NCI-H345 treated with DMSO at 0.1 percent for 48 hours (cell line): ENCODE data around the gene ICAM5.
"Not testable (repeated sequence)": the region's sequence is repeated elsewhere in the genome, so short reads cannot be mapped to it uniquely, and the experiment has no call there.

ENCODE experiments used
- DNase-seq: peaks from one replicate; lab custom pipeline; 2025; ENCODE audit not compliant: unreplicated experiment; lab: John Stamatoyannopoulos, UW

Gene ICAM5

DNA sequence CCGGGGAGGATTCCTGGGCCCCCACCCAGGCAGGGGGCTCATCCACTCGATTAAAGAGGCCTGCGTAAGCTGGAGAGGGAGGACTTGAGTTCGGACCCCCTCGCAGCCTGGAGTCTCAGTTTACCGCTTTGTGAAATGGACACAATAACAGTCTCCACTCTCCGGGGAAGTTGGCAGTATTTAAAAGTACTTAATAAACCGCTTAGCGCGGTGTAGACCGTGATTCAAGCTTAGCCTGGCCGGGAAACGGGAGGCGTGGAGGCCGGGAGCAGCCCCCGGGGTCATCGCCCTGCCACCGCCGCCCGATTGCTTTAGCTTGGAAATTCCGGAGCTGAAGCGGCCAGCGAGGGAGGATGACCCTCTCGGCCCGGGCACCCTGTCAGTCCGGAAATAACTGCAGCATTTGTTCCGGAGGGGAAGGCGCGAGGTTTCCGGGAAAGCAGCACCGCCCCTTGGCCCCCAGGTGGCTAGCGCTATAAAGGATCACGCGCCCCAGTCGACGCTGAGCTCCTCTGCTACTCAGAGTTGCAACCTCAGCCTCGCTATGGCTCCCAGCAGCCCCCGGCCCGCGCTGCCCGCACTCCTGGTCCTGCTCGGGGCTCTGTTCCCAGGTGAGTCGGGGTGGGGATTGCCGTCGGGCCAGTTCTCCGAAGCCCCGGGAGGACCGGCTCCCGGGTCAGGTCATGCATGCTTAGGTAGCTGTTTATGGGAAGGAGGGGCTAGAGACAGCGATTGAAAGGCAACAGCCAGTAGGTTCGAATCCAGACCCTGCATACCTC lies 18.9 kb upstream of the ICAM5 start, which contains the start of gene ICAM1:
Gene ICAM1 (plus strand): TSS at position 505 of the 779 bp plus-strand sequence. CDS start 40 bp downstream, at position 545.
- DNase-seq = no peak

DNA sequence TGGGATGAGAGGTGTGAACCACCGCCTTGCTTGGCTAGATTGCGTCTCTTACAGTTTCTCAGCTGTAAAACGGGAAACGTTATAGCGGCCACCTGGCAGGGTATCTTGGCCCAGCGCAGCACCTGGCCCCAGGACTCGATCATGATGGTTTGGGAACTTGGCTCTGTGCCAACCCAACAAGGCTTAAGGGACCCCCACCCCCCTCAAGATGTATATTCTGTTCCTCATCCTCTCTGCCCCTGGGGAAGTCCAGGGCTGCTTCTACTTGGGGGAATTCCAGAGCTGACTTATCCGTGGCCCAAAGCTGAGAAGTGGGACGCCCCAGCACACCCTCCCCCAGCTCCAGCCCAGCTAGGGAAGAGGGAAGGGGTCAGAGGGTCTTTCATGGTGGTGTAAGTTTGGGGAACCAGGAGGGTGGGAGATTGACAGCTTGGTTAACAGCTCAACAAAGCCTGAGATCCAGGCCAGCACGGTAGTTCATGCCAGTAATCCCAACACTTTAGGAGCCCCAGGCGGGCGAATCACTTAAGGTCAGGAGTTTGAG lies 18.1 kb upstream of the ICAM5 start:
- no peak for DNase-seq

DNA sequence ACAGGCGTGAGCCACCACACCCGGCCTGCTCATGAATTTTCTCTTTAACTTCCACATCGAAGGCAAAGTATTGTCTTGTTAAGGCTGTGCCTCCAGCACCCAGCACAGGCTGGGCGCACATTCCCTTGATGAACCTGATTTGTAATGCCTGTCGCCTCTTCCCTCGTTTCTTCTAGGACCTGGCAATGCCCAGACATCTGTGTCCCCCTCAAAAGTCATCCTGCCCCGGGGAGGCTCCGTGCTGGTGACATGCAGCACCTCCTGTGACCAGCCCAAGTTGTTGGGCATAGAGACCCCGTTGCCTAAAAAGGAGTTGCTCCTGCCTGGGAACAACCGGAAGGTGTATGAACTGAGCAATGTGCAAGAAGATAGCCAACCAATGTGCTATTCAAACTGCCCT lies 15.2 kb upstream of the ICAM5 start:
- no peak for DNase-seq

DNA sequence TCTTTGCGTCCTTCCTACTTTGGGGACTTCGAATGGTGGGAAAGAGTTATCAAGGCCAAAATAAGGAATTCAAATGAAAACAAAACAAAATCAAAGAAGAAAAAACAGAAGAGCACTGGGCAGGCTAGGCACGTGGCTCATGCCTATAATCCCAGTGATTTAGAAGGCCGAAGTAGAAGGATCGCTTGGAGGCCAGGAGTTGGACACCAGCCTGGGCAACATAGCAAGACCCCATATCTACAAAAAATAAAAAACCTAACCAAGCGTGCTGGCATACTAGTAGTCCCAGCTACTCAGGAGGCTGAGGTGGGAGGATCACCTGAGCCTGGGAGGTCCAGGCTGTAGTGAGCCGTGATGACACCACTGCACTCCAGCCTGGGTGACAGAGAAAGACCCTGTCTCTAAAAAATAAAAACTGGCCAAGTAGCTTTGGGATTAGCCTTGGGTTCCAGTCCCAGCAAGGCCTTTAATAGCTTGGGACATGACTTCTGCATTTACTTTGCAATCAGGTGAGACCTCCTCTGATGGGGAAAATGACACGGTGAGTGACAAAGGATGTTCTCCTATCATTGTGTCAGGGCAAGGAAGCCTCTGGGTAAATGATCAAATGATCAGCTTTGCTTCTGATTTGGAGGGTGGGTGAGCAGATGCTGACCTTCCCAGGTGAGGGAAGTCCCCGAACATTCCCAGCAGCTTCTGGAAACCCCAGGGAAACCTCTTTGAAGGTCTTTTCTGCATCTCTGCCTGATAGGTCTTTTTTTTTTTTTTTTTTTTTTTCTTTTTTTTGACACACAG lies 11.8 kb upstream of the ICAM5 start:
- DNase-seq = no peak

DNA sequence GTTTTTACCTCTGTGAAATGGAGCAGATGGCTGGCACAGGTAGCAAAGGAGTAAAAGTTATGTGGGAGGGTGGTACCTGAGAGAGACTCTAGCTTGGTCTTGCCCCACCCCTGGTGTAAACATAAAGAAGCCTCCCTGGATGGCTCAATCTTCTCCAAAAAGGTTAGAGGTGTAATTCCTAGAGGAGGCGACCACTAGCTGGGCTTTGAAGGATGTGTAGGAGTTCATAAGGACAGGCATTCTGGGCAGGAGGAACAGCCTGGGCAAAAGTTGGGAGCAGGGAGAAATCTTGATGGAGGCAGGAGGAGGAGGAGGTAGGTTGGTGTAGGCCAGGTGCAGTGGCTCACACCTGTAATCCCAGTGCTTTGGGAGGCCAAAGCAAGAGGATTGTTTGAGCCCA lies 10.8 kb upstream of the ICAM5 start:
- no peak for DNase-seq

DNA sequence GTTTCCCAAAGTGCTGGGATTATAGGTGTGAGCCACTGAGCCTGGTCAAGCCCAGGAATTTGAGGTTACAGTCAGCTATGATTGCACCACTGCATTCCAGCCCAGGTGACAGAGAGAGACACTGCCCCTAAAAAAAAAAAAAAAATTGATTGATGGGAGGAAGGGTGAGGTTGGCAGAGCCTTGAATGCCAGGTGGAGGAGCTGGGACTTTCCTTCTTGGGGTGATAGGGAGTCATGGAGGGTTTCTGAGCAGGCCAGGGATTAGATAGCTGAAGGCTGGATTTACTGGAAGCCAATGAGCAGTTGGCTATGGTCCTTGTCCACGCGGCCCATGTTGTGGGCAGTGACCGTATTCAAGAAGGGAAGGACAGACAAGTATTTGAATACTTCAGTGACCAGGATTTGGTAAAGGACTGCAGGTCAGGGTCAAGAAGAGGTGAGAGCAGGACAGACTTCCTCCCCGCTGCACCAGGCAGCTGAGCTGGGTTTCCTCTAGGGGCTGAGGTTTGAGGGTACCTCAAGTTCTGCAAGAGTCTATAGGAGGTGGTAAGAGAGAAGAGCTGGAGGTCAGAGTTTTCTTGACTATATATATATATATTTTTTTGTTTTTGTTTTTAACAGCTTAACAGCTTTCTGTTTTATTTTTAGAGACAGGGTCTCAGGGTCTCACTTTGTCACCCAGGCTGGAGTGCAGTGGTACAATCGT lies 9.9 kb upstream of the ICAM5 start:
- DNase-seq = no peak

DNA sequence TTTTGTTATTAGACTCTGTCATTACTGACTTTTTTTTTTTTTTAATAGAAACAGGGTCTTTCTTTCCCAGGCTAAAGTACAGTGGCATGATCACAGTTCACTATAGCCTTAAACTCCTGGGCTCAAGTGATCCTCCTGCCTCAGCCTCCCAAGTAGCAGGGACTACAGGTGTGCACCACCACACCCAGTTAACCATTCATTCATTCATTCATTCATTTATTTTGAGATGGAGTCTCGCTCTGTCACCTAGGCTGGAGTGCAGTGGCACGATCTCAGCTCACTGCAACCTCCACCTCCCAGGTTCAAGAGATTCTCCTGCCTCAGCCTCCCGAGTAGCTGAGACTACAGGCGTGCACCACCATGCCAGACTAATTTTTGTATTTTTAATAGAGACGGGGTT lies 7.7 kb upstream of the ICAM5 start:
- DNase-seq = not testable (repeated sequence)

DNA sequence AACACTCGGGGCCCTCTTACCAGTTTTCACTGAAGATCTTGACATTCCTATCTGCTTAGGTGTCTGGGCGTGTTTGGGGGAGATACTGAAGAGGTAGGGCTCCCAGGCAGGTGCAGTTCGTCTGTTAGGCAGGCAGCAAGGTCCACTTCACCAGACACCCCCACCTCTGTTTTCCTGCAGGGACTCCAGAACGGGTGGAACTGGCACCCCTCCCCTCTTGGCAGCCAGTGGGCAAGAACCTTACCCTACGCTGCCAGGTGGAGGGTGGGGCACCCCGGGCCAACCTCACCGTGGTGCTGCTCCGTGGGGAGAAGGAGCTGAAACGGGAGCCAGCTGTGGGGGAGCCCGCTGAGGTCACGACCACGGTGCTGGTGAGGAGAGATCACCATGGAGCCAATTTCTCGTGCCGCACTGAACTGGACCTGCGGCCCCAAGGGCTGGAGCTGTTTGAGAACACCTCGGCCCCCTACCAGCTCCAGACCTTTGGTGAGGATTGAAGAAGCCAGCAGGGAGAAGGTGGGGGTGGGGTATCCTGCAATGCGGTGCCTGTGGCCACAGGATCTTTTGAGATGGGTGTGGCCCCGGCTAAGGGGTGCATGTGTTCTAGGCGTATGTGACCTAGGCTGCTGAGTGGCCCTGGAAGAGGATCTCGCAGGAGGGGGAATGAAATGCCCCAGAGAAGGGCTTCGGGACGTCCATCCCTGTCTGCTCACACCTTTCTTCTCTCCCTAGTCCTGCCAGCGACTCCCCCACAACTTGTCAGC lies 6.3 kb upstream of the ICAM5 start:
- no peak for DNase-seq

DNA sequence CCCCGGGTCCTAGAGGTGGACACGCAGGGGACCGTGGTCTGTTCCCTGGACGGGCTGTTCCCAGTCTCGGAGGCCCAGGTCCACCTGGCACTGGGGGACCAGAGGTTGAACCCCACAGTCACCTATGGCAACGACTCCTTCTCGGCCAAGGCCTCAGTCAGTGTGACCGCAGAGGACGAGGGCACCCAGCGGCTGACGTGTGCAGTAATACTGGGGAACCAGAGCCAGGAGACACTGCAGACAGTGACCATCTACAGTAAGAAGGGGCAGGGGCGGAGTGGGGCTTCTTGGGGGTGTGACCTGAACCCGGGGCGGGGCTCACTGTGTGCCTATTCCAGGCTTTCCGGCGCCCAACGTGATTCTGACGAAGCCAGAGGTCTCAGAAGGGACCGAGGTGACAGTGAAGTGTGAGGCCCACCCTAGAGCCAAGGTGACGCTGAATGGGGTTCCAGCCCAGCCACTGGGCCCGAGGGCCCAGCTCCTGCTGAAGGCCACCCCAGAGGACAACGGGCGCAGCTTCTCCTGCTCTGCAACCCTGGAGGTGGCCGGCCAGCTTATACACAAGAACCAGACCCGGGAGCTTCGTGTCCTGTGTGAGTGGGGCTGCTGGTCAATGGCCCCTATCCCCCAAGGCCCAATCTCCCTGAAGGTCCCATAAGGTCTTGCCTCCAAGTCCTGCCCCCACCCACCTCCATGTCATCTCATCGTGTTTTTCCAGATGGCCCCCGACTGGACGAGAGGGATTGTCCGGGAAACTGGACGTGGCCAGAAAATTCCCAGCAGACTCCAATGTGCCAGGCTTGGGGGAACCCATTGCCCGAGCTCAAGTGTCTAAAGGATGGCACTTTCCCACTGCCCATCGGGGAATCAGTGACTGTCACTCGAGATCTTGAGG lies 5.4 kb upstream of the ICAM5 start:
- DNase-seq = no peak

DNA sequence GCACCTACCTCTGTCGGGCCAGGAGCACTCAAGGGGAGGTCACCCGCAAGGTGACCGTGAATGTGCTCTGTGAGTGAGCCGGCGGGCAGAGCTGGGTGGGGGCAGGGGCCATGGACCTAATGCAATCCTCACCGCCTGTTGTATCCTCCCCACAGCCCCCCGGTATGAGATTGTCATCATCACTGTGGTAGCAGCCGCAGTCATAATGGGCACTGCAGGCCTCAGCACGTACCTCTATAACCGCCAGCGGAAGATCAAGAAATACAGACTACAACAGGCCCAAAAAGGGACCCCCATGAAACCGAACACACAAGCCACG lies 4.8 kb upstream of the ICAM5 start:
- DNase-seq = no peak

DNA sequence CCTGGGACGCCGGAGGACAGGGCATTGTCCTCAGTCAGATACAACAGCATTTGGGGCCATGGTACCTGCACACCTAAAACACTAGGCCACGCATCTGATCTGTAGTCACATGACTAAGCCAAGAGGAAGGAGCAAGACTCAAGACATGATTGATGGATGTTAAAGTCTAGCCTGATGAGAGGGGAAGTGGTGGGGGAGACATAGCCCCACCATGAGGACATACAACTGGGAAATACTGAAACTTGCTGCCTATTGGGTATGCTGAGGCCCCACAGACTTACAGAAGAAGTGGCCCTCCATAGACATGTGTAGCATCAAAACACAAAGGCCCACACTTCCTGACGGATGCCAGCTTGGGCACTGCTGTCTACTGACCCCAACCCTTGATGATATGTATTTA lies 4.4 kb upstream of the ICAM5 start:
- no peak for DNase-seq

DNA sequence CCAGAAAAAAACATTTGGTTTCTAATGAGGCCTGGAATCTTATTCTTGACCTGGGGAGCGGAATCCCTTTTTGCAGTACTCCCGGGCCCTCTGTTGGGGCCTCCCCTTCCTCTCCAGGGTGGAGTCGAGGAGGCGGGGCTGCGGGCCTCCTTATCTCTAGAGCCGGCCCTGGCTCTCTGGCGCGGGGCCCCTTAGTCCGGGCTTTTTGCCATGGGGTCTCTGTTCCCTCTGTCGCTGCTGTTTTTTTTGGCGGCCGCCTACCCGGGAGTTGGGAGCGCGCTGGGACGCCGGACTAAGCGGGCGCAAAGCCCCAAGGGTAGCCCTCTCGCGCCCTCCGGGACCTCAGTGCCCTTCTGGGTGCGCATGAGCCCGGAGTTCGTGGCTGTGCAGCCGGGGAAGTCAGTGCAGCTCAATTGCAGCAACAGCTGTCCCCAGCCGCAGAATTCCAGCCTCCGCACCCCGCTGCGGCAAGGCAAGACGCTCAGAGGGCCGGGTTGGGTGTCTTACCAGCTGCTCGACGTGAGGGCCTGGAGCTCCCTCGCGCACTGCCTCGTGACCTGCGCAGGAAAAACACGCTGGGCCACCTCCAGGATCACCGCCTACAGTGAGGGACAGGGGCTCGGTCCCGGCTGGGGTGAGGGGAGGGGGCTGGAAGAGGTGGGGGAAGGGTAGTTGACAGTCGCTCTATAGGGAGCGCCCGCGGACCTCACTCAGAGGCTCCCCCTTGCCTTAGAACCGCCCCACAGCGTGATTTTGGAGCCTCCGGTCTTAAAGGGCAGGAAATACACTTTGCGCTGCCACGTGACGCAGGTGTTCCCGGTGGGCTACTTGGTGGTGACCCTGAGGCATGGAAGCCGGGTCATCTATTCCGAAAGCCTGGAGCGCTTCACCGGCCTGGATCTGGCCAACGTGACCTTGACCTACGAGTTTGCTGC lies 2.7 kb upstream of the ICAM5 start, which contains the start of gene ICAM4:
Gene ICAM4 (plus strand): TSS at position 153 of the 935 bp plus-strand sequence. CDS start 58 bp downstream, at position 211.
- DNase-seq = no peak

DNA sequence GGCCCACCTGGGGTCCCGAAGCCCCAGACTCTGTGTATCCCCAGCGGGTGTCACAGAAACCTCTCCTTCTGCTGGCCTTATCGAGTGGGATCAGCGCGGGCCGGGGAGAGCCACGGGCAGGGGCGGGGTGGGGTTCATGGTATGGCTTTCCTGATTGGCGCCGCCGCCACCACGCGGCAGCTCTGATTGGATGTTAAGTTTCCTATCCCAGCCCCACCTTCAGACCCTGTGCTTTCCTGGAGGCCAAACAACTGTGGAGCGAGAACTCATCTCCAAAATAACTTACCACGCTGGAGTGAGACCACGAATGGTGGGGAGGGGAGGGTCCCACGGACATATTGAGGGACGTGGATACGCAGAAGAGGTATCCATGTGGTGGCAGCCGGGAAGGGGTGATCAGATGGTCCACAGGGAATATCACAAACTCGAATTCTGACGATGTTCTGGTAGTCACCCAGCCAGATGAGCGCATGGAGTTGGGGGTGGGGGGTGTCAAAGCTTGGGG lies 1.0 kb upstream of the ICAM5 start:
- no peak for DNase-seq

DNA sequence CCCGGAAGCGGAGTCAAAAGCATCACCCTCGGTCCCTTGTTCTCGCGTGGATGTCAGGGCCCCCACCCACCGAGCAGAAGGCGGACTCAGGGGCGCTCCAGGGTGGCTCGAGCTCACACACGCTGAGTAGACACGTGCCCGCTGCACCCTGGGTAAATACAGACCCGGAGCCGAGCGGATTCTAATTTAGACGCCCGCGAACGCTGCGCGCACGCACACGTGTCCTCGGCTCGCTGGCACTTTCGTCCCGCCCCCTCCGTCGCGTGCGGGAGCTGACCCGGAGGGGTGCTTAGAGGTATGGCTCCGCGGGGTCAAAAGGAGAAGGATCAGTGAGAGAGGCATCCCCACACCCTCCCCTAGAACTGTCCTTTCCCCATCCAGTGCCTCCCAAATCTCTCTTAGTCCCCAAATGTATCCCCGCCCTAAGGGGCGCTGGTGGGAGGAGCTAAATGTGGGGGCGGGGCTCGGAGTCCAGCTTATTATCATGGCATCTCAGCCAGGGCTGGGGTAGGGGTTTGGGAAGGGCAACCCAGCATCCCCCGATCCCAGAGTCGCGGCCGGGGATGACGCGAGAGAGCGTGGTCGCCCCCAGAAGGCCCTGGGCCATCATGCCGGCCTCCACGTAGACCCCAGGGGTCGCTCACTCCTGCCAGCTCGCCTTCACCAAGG lies 451 bp upstream of the ICAM5 start:
- DNase-seq = no peak

DNA sequence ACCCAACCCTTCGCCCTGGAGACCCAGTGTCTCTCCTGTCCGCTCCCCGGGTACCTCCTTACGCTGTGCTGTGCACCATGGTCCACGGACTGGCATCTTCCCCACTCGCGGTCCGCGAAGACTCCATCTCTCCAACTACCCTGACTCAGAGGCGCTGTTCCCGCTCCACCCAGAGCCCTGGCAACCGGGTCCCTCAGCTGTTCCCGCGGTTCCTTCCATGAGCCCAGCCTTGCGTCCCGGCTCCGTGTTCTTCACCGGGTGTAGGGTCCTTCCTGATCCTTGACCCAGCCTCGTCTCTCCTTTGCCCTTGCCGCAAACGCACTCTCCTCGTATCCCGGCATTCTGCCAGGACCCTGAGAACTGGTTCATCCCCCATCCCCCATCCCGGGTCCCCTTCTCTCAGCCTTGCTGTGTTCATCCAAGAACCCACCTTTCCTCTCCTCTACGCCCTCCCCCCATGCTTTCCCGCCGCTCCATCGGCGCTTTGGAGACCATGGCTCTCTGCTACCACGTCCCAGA lies 664 bp downstream of the ICAM5 start:
- no peak for DNase-seq

DNA sequence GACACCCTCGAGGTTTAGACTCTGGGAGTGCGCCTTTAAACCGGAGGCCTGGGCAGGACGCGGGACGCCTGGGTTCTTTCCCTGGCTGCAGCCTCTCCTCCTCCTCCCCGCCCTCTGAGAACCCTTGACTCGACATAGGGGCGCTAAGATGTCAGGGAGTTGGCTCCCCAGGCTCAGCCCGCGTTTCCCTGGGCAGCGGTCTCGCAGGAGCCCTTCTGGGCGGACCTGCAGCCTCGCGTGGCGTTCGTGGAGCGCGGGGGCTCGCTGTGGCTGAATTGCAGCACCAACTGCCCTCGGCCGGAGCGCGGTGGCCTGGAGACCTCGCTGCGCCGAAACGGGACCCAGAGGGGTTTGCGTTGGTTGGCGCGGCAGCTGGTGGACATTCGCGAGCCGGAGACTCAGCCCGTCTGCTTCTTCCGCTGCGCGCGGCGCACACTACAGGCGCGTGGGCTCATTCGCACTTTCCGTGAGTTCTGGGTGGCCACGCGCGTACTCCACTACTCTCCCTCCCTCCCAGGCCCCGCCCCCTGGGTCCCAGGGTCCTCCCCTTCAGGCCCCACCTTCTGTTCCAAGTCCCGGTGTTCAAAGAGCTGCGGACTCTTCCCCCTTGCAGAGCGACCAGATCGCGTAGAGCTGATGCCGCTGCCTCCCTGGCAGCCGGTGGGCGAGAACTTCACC lies 1.3 kb downstream of the ICAM5 start:
- no peak for DNase-seq

DNA sequence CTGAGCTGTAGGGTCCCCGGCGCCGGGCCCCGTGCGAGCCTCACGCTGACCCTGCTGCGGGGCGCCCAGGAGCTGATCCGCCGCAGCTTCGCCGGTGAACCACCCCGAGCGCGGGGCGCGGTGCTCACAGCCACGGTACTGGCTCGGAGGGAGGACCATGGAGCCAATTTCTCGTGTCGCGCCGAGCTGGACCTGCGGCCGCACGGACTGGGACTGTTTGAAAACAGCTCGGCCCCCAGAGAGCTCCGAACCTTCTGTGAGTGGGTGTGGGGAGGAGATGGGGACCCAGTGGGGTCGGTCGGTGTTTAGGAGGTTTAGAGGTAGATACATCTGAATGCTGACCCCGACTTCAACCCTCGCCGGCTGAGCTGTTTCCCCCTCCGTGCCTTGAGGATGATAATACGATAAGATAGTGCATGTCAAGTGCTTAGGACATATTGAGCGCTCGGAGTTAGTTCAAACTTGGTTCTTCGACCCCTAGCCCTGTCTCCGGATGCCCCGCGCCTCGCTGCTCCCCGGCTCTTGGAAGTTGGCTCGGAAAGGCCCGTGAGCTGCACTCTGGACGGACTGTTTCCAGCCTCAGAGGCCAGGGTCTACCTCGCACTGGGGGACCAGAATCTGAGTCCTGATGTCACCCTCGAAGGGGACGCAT lies 1.9 kb downstream of the ICAM5 start:
- DNase-seq = no peak
